Measurements from ENCODE around the gene B3GNT5. TPM values are rescaled to one million over a fixed set of nuclear protein-coding genes. Genes with fewer than 3 reads are reported as not detected.

B3GNT5 gene
- total and polyA plus RNA-seq, 2 donors (not counting 3 experiments of a cell fraction or from before 2014, with no cell fraction given), result 4.1 to 25.6 TPM

GRCh38 chr3:183290216-183290615 is 37.2 kb downstream of the B3GNT5 start:
- Histone ChIP-seq H3K36me3 (ENCODE audit: control insufficient read depth in 2 of 2, extremely low read depth in 1 of 2, insufficient read depth in 2 of 2, low read length in 2 of 2) (no peaks in the 10 kb centered on the region), H3K4me2 (ENCODE audit: insufficient read depth, low read length) (no peak overlapping the region), H3K9ac (replicated peaks; ENCODE audit: extremely low read depth, insufficient read depth, low read length) (no peak overlapping the region), H2AFZ (ENCODE audit: low read depth, low read length) (no peak overlapping the region), H3K9me3 (replicated peaks; ENCODE audit: control insufficient read depth, insufficient read depth, low read length) (no peaks in the 10 kb centered on the region), H3K4me1 (ENCODE audit: control insufficient read depth, extremely low read depth, insufficient read depth, low read length) (peaks cover 21% of the 10 kb centered on the region), H3K79me2 (ENCODE audit: control insufficient read depth, insufficient read depth, low read length) (no peaks in the 10 kb centered on the region), H3K27me3 (ENCODE audit: control insufficient read depth in 2 of 2, insufficient read depth in 2 of 2, low read length in 2 of 2) (no peaks in the 10 kb centered on the region), H4K20me1 (replicated peaks; ENCODE audit: control insufficient read depth, extremely low read depth, insufficient read depth, low read length) (no peaks in the 10 kb centered on the region), H3K9me1 (replicated peaks; ENCODE audit: control insufficient read depth, extremely low read depth, insufficient read depth, low read length) (no peaks in the 10 kb centered on the region), H3K4me3 (replicated peaks in 1 of 3; ENCODE audit: insufficient read depth in 1 of 3, low read depth in 1 of 3, low read length in 3 of 3) (no peak overlapping the region), H3K27ac (ENCODE audit: insufficient read depth, low read depth, low read length) (no peak overlapping the region)
- no TSS peak for BruUV-seq (replicated peaks)
- no peak for FAIRE-seq
- POLR2A ChIA-PET, result no interaction called here
- CTCF ChIA-PET, result interaction anchor here (1.2 to 1.3 kb wide), 2 partner anchors 104 to 106 kb away, joined by 3 read pairs; no protein-coding TSS in a partner anchor
- dilution Hi-C loops (cut with MboI; ENCODE audit: extremely low pct_ligation_motif_present, low sequenced_read_pairs) (no loop called here), intact Hi-C loops (cut with micrococcal nuclease) (no loop called here)
- DNase-seq (ENCODE audit: low read depth, low spot score), result no peak
- no peak for TF ChIP-seq MAX (IDR thresholded peaks at IDR 0.05; ENCODE audit: insufficient read depth, insufficient read length)
- no peak for TF ChIP-seq POLR2A (IDR thresholded peaks at IDR 0.05; ENCODE audit: low read depth, low read length)
- TF ChIP-seq FOS (IDR thresholded peaks at IDR 0.05; ENCODE audit: borderline replicate concordance, insufficient read depth, low read length), result no peak

- H3K27me3 ChIP-seq (ENCODE audit: control insufficient read depth in 2 of 2, insufficient read depth in 2 of 2, low read length in 2 of 2), result no peaks in the 10 kb centered on the region
- peak; percentile 55 for DNase-seq (ENCODE audit: low read depth, low spot score)
- FAIRE-seq, result peak; percentile 26
- H3K4me2 ChIP-seq (ENCODE audit: insufficient read depth, low read length), result no peak overlapping the region
- CTCF ChIA-PET, result interaction anchor here (1.0 kb wide), 1 partner anchor 19 kb away, joined by 3 read pairs; no protein-coding TSS in a partner anchor
- H3K9me1 ChIP-seq (replicated peaks; ENCODE audit: control insufficient read depth, extremely low read depth, insufficient read depth, low read length), result no peaks in the 10 kb centered on the region
- dilution Hi-C loops (cut with MboI; ENCODE audit: extremely low pct_ligation_motif_present, low sequenced_read_pairs), result no loop called here
- BruUV-seq (replicated peaks), result no TSS peak
- no peaks in the 10 kb centered on the region for H4K20me1 ChIP-seq (replicated peaks; ENCODE audit: control insufficient read depth, extremely low read depth, insufficient read depth, low read length)
- H3K9me3 ChIP-seq (replicated peaks; ENCODE audit: control insufficient read depth, insufficient read depth, low read length), result no peaks in the 10 kb centered on the region
- no peaks in the 10 kb centered on the region for H3K79me2 ChIP-seq (ENCODE audit: control insufficient read depth, insufficient read depth, low read length)
- intact Hi-C loops (cut with micrococcal nuclease), result no loop called here
- no peak overlapping the region for H2AFZ ChIP-seq (ENCODE audit: low read depth, low read length)
- POLR2A ChIA-PET, result no interaction called here
- H3K4me1 ChIP-seq (ENCODE audit: control insufficient read depth, extremely low read depth, insufficient read depth, low read length), result peaks cover 10% of the 10 kb centered on the region
- H3K4me3 ChIP-seq (replicated peaks in 1 of 3; ENCODE audit: insufficient read depth in 1 of 3, low read depth in 1 of 3, low read length in 3 of 3), result no peak overlapping the region
- no peaks in the 10 kb centered on the region for H3K36me3 ChIP-seq (ENCODE audit: control insufficient read depth in 2 of 2, extremely low read depth in 1 of 2, insufficient read depth in 2 of 2, low read length in 2 of 2)
- no peak overlapping the region for H3K27ac ChIP-seq (ENCODE audit: insufficient read depth, low read depth, low read length)
- H3K9ac ChIP-seq (replicated peaks; ENCODE audit: extremely low read depth, insufficient read depth, low read length), result no peak overlapping the region
- TF ChIP-seq FOS (IDR thresholded peaks at IDR 0.05; ENCODE audit: borderline replicate concordance, insufficient read depth, low read length) (no peak), CTCF (IDR thresholded peaks at IDR 0.05; ENCODE audit: extremely low read depth in 1 of 2, insufficient read depth in 1 of 2, low read depth in 1 of 2, low read length in 2 of 2) (no peak), GATA2 (IDR thresholded peaks at IDR 0.05; ENCODE audit: insufficient read depth, insufficient read length, low read depth, low read length) (no peak), POLR2A (IDR thresholded peaks at IDR 0.05; ENCODE audit: low read depth, low read length) (no peak), POLR2AphosphoS5 (IDR thresholded peaks at IDR 0.05; ENCODE audit: insufficient read depth, low read depth, low read length) (no peak), MYC (IDR thresholded peaks at IDR 0.05; ENCODE audit: low read depth, low read length) (no peak), JUN (IDR thresholded peaks at IDR 0.05; ENCODE audit: borderline replicate concordance, insufficient read depth, insufficient read length, low read depth) (no peak), MAX (IDR thresholded peaks at IDR 0.05; ENCODE audit: insufficient read depth, insufficient read length) (no peak), EZH2 (IDR thresholded peaks at IDR 0.05; ENCODE audit: borderline replicate concordance, low read depth, low read length, severe bottlenecking) (no peak)
These were observed 38.5 kb downstream of the B3GNT5 start for GRCh38 chr3:183291497-183292031.
